ENCODE data around the gene SLC19A2. TPM values are rescaled to one million over a fixed set of nuclear protein-coding genes. Genes with fewer than 3 reads are reported as not detected.

Gene SLC19A2
- total and polyA plus RNA-seq, 2 donors (not counting 3 experiments of a cell fraction or from before 2014, with no cell fraction given) = 5.2 to 5.4 TPM

DNA sequence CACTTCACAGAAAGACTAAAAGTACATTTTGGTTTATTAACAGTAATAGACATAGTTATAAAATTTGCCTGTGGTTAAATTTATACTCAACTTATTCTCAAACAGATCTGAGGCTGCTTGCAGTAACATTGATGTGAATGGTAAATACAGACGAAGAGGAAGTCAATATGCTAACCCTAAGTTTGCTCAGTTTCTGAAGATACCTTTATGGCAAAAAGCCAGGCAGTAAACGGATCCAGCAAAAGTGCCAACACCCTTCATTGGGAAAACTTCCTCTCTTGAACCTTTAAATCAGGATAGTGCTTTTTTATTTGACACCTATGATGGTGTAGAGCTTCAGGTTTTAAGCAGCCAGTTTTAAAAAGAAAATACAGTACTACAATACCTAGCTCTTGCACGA lies 41.8 kb downstream of the SLC19A2 start:
- H3K4me3 ChIP-seq (replicated peaks in 1 of 3; ENCODE audit: insufficient read depth in 1 of 3, low read depth in 1 of 3, low read length in 3 of 3) = no peak overlapping the region
- intact Hi-C loops (cut with micrococcal nuclease) (no loop called here), dilution Hi-C loops (cut with MboI; ENCODE audit: extremely low pct_ligation_motif_present, low sequenced_read_pairs) (no loop called here)
- no peak overlapping the region for H3K4me2 ChIP-seq (ENCODE audit: insufficient read depth, low read length)
- POLR2A ChIA-PET = no interaction called here
- no TSS peak for BruUV-seq (replicated peaks)
- CTCF ChIA-PET = interaction anchor here (1.1 kb wide), 1 partner anchor 8 kb away, joined by 3 read pairs; no protein-coding TSS in a partner anchor
- H3K9me1 ChIP-seq (replicated peaks; ENCODE audit: control insufficient read depth, extremely low read depth, insufficient read depth, low read length) = no peaks in the 10 kb centered on the region
- H3K9me3 ChIP-seq (replicated peaks; ENCODE audit: control insufficient read depth, insufficient read depth, low read length) = no peaks in the 10 kb centered on the region
- peaks cover 0 to 5% of the 10 kb centered on the region in 2 experiments for H3K27me3 ChIP-seq (ENCODE audit: control insufficient read depth in 2 of 2, insufficient read depth in 2 of 2, low read length in 2 of 2)
- no peaks in the 10 kb centered on the region for H4K20me1 ChIP-seq (replicated peaks; ENCODE audit: control insufficient read depth, extremely low read depth, insufficient read depth, low read length)
- H2AFZ ChIP-seq (ENCODE audit: low read depth, low read length) = no peak overlapping the region
- FAIRE-seq (no peak), DNase-seq (ENCODE audit: low read depth, low spot score) (no peak)
- TF ChIP-seq POLR2A (IDR thresholded peaks at IDR 0.05; ENCODE audit: low read depth, low read length) (no peak), POLR2AphosphoS5 (IDR thresholded peaks at IDR 0.05; ENCODE audit: insufficient read depth, low read depth, low read length) (no peak), FOS (IDR thresholded peaks at IDR 0.05; ENCODE audit: borderline replicate concordance, insufficient read depth, low read length) (no peak), EZH2 (IDR thresholded peaks at IDR 0.05; ENCODE audit: borderline replicate concordance, low read depth, low read length, severe bottlenecking) (no peak), MYC (IDR thresholded peaks at IDR 0.05; ENCODE audit: low read depth, low read length) (no peak), GATA2 (IDR thresholded peaks at IDR 0.05; ENCODE audit: insufficient read depth, insufficient read length, low read depth, low read length) (no peak), JUN (IDR thresholded peaks at IDR 0.05; ENCODE audit: borderline replicate concordance, insufficient read depth, insufficient read length, low read depth) (no peak)
- TF ChIP-seq, protein P1, sequence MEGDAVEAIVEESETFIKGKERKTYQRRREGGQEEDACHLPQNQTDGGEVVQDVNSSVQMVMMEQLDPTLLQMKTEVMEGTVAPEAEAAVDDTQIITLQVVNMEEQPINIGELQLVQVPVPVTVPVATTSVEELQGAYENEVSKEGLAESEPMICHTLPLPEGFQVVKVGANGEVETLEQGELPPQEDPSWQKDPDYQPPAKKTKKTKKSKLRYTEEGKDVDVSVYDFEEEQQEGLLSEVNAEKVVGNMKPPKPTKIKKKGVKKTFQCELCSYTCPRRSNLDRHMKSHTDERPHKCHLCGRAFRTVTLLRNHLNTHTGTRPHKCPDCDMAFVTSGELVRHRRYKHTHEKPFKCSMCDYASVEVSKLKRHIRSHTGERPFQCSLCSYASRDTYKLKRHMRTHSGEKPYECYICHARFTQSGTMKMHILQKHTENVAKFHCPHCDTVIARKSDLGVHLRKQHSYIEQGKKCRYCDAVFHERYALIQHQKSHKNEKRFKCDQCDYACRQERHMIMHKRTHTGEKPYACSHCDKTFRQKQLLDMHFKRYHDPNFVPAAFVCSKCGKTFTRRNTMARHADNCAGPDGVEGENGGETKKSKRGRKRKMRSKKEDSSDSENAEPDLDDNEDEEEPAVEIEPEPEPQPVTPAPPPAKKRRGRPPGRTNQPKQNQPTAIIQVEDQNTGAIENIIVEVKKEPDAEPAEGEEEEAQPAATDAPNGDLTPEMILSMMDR (IDR thresholded peaks at IDR 0.05; ENCODE audit: extremely low read depth in 1 of 2, insufficient read depth in 1 of 2, low read depth in 1 of 2, low read length in 2 of 2) = no peak
- TF ChIP-seq, protein P2, sequence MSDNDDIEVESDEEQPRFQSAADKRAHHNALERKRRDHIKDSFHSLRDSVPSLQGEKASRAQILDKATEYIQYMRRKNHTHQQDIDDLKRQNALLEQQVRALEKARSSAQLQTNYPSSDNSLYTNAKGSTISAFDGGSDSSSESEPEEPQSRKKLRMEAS (IDR thresholded peaks at IDR 0.05; ENCODE audit: insufficient read depth, insufficient read length) = no peak
- no peak overlapping the region for H3K9ac ChIP-seq (replicated peaks; ENCODE audit: extremely low read depth, insufficient read depth, low read length)
- no peaks in the 10 kb centered on the region for H3K79me2 ChIP-seq (ENCODE audit: control insufficient read depth, insufficient read depth, low read length)
- H3K36me3 ChIP-seq (ENCODE audit: control insufficient read depth in 2 of 2, extremely low read depth in 1 of 2, insufficient read depth in 2 of 2, low read length in 2 of 2) = no peaks in the 10 kb centered on the region
- H3K4me1 ChIP-seq (ENCODE audit: control insufficient read depth, extremely low read depth, insufficient read depth, low read length) = no peaks in the 10 kb centered on the region
- no peak overlapping the region for H3K27ac ChIP-seq (ENCODE audit: insufficient read depth, low read depth, low read length)

Measured in endothelial cell of umbilical vein (primary cell).